Uterus (tissue), 2 donors: ENCODE results near the gene AXIN1.

Experiments
- CTCF ChIP-seq, 4 experiments: fragments of 200-600 bp in 2 of 4; fragments of 450-650 bp in 2 of 4; sonication (generic) in 2 of 4; IDR thresholded peaks; one replicate each; pipeline ENCODE4 v1.5.1; 2016 to 2019; ENCODE audit warnings: antibody characterized with exemption in 4 of 4, mild to moderate bottlenecking in 2 of 4, moderate library complexity in 1 of 4
- POLR2A ChIP-seq, 2 donors: fragments of 450-650 bp; IDR thresholded peaks; one replicate each; pipeline ENCODE4 v1.6.1; 2016; ENCODE audit warnings: antibody characterized with exemption in 2 of 2, mild to moderate bottlenecking in 1 of 2, moderate library complexity in 1 of 2

DNA sequence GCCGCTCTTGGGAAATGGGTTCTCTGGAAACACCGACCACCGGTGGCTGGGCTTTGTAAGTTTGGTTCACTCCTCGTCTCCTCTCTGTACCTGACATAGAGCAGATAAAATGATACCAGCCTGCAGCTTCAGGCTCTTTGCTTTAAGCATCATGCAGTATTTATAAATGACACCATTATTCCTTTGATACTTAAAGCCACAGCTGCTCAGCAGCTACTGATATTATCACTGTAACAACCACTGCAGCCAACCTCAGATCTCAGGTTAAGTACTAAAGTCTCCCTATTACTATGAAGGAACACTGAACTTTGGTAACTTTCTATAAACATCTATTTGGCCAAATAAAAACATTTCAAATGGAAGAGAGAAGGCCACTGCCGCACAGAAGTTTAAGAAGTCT is 34.9 kb downstream of the AXIN1 start:
- TF ChIP-seq CTCF (IDR thresholded peaks at IDR 0.05) (no peak), POLR2A (IDR thresholded peaks at IDR 0.05) (no peak)
